Measurements from ENCODE around the gene AKR7A3. TPM values are rescaled to one million over a fixed set of nuclear protein-coding genes. Genes with fewer than 3 reads are reported as not detected.

AKR7A3 gene
- total and polyA plus RNA-seq, 4 donors, result 0.23 to 69.6 (median 55.0) TPM

- H3K36me3 ChIP-seq (ENCODE audit: control insufficient read depth in 4 of 4, insufficient read depth in 3 of 4, low read depth in 1 of 4, low read length in 3 of 4), result peaks cover 9 to 53% (median 15%) of the 10 kb centered on the region in 4 donors
- TF ChIP-seq REST (IDR thresholded peaks at IDR 0.05), result no peak
- no peak for TF ChIP-seq GABPA (IDR thresholded peaks at IDR 0.05 in 1 of 2, conservative IDR thresholded peaks at IDR 0.05 in 1 of 2)
- no peak for TF ChIP-seq RXRA (IDR thresholded peaks at IDR 0.05)
- no peak for TF ChIP-seq EGR1 (IDR thresholded peaks at IDR 0.05; ENCODE audit: low read depth in 2 of 2)
- no peak for TF ChIP-seq TAF1 (conservative IDR thresholded peaks at IDR 0.05)
- TF ChIP-seq FOXA1 (IDR thresholded peaks at IDR 0.05), result no peak
- no peak for TF ChIP-seq NR2F2 (IDR thresholded peaks at IDR 0.05)
- TF ChIP-seq FOXA2 (IDR thresholded peaks at IDR 0.05), result no peak
- TF ChIP-seq HNF4A (conservative IDR thresholded peaks at IDR 0.05), result no peak
- no peak overlapping the region for H3K27ac ChIP-seq (ENCODE audit: low read depth in 1 of 2, low read length in 2 of 2)
- no peaks in the 10 kb centered on the region for H3K4me1 ChIP-seq (ENCODE audit: control insufficient read depth in 4 of 4, insufficient read depth in 4 of 4, low read length in 3 of 4)
- DNase-seq (ENCODE audit: low spot score), result no peak
- H3K4me3 ChIP-seq (ENCODE audit: low read depth in 1 of 3, low read length in 3 of 3), result no peak overlapping the region
- H3K27me3 ChIP-seq (ENCODE audit: control insufficient read depth in 4 of 4, insufficient read depth in 4 of 4, low read length in 3 of 4), result no peaks in the 10 kb centered on the region
- H3K9me3 ChIP-seq (ENCODE audit: control insufficient read depth in 4 of 4, low read length in 3 of 4), result no peaks in the 10 kb centered on the region
- H3K9ac ChIP-seq (ENCODE audit: low read depth in 1 of 2, low read length in 2 of 2), result no peak overlapping the region
- 95% methylated on average over 23 of the region's 23 CpGs for WGBS
These were observed 35.6 kb upstream of the AKR7A3 start for GRCh38 chr1:19323987-19324664.

GRCh38 chr1:19322481-19322880 is 33.9 kb upstream of the AKR7A3 start:
- Histone ChIP-seq H3K36me3 (ENCODE audit: control insufficient read depth in 4 of 4, insufficient read depth in 3 of 4, low read depth in 1 of 4, low read length in 3 of 4) (peaks cover 13 to 51% (median 15%) of the 10 kb centered on the region in 4 donors), H3K9me3 (ENCODE audit: control insufficient read depth in 4 of 4, low read length in 3 of 4) (no peaks in the 10 kb centered on the region), H3K4me3 (ENCODE audit: low read depth in 1 of 3, low read length in 3 of 3) (no peak overlapping the region), H3K9ac (ENCODE audit: low read depth in 1 of 2, low read length in 2 of 2) (no peak overlapping the region), H3K4me1 (ENCODE audit: control insufficient read depth in 4 of 4, insufficient read depth in 4 of 4, low read length in 3 of 4) (no peaks in the 10 kb centered on the region), H3K27ac (ENCODE audit: low read depth in 1 of 2, low read length in 2 of 2) (no peak overlapping the region), H3K27me3 (ENCODE audit: control insufficient read depth in 4 of 4, insufficient read depth in 4 of 4, low read length in 3 of 4) (no peaks in the 10 kb centered on the region)
- TF ChIP-seq NR2F2 (IDR thresholded peaks at IDR 0.05) (no peak), TAF1 (conservative IDR thresholded peaks at IDR 0.05) (no peak), MAX (IDR thresholded peaks at IDR 0.05) (no peak), HNF4G (IDR thresholded peaks at IDR 0.05) (no peak), RXRA (IDR thresholded peaks at IDR 0.05) (no peak), EGR1 (IDR thresholded peaks at IDR 0.05; ENCODE audit: low read depth in 2 of 2) (no peak), CTCF (IDR thresholded peaks at IDR 0.05; ENCODE audit: low read depth, low read length, missing input control) (no peak), FOXA2 (IDR thresholded peaks at IDR 0.05) (no peak), GABPA (IDR thresholded peaks at IDR 0.05 in 1 of 2, conservative IDR thresholded peaks at IDR 0.05 in 1 of 2) (no peak), REST (IDR thresholded peaks at IDR 0.05) (no peak), SP1 (IDR thresholded peaks at IDR 0.05) (no peak)
- WGBS, result 82% methylated on average over 10 of the region's 10 CpGs
- DNase-seq (ENCODE audit: low spot score), result no peak

All from liver (tissue), 9 donors.